ENCODE measurements around the gene ACRV1.

GRCh38 chr11:125637840-125638239 is 42.8 kb downstream of the ACRV1 start:
- no peak for TF ChIP-seq YY1 (IDR thresholded peaks at IDR 0.05; ENCODE audit: low read depth)
- no peak for TF ChIP-seq CREB1 (IDR thresholded peaks at IDR 0.05; ENCODE audit: low read depth)
- no peak for TF ChIP-seq CEBPB (IDR thresholded peaks at IDR 0.05)
- TF ChIP-seq MAX (IDR thresholded peaks at IDR 0.05), result no peak
- no peak for TF ChIP-seq TCF12 (IDR thresholded peaks at IDR 0.05; ENCODE audit: low read depth)
- TF ChIP-seq REST (IDR thresholded peaks at IDR 0.05; ENCODE audit: low read depth), result no peak
- TF ChIP-seq EP300 (IDR thresholded peaks at IDR 0.05; ENCODE audit: borderline replicate concordance), result no peak
- TF ChIP-seq TEAD4 (IDR thresholded peaks at IDR 0.05), result no peak
- TF ChIP-seq TAF1 (IDR thresholded peaks at IDR 0.05; ENCODE audit: low read depth), result no peak
- TF ChIP-seq RAD21 (IDR thresholded peaks at IDR 0.05; ENCODE audit: low read depth), result no peak
